ENCODE data around the gene KCNH2. TPM values are rescaled to one million over a fixed set of nuclear protein-coding genes. Genes with fewer than 3 reads are reported as not detected.

Gene KCNH2
- total RNA-seq, 1 donor from 2014 or later, result 2.1 TPM

DNA sequence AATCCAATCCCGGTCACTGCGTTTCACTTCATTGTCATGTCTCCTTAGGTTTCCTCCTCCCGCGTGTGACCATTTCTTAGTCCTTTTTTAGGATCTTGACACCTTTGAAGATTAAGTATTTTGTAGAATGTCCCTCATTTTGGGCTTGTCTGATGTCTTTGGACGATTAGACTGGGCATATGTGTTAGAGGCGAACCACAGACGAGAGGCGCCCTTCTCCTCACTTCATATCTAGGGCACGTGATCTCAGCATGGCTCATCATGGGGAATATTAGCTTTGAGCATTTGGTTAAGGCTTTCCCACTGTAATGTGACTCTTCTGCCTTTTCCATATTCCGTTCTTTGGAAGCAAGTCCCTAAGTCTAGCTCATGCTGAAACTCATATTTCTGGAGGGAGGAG lies 59.0 kb downstream of the KCNH2 start:
- TF ChIP-seq, protein P1, sequence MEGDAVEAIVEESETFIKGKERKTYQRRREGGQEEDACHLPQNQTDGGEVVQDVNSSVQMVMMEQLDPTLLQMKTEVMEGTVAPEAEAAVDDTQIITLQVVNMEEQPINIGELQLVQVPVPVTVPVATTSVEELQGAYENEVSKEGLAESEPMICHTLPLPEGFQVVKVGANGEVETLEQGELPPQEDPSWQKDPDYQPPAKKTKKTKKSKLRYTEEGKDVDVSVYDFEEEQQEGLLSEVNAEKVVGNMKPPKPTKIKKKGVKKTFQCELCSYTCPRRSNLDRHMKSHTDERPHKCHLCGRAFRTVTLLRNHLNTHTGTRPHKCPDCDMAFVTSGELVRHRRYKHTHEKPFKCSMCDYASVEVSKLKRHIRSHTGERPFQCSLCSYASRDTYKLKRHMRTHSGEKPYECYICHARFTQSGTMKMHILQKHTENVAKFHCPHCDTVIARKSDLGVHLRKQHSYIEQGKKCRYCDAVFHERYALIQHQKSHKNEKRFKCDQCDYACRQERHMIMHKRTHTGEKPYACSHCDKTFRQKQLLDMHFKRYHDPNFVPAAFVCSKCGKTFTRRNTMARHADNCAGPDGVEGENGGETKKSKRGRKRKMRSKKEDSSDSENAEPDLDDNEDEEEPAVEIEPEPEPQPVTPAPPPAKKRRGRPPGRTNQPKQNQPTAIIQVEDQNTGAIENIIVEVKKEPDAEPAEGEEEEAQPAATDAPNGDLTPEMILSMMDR (IDR thresholded peaks at IDR 0.05; ENCODE audit: insufficient read depth, low read length, poor library complexity, severe bottlenecking), result no peak
- no peak overlapping the region for H3K4me3 ChIP-seq (ENCODE audit: low read depth, low read length)
- H3K36me3 ChIP-seq (ENCODE audit: control insufficient read depth, insufficient read depth, low read length), result no peaks in the 10 kb centered on the region
- H3K27me3 ChIP-seq (ENCODE audit: control insufficient read depth, insufficient read depth, low read length), result peaks cover 10% of the 10 kb centered on the region
- no peak for DNase-seq (ENCODE audit: low read depth)

DNA sequence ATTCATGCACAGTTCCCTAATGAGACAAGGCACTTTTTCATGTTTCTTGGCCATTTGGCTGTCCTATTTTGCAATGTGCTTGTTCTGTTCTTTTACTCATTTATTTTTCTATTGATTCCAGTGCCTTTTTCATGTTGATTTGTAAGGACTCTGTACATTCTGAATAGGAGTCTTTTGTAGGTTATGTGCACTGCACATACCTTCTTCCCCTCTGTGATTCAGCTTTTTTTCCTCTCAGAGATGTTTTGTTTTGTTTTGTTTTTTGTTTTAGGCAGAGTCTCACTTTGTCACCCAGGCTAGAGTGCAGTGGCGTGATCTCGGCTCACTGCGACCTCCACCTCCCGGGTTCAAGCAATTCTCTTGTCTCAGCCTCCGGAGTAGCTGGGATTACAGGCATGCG lies 59.7 kb downstream of the KCNH2 start:
- Histone ChIP-seq H3K4me3 (ENCODE audit: low read depth, low read length) (no peak overlapping the region), H3K36me3 (ENCODE audit: control insufficient read depth, insufficient read depth, low read length) (no peaks in the 10 kb centered on the region), H3K27me3 (ENCODE audit: control insufficient read depth, insufficient read depth, low read length) (peaks cover 10% of the 10 kb centered on the region)
- no peak for DNase-seq (ENCODE audit: low read depth)
- TF ChIP-seq, protein P1 (IDR thresholded peaks at IDR 0.05; ENCODE audit: insufficient read depth, low read length, poor library complexity, severe bottlenecking), result no peak

DNA sequence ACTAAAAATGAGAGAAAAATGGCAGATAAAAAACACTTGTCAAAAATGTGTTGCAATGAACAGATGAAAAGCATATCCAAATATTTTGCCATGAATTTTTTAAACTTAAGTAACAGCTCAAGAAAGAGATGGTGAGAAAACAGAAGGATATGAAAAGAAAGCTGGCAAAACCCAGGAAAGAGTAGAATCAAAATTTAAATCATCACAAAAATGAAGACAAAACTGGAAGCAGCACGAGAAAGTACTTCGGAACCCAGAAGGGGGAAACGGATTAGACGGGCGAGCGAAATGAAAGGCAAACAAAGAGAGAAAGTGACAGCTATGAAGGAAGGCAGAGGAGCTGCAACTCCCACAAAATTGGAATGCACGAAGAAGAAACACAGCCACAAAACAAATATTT lies 60.2 kb downstream of the KCNH2 start:
- Histone ChIP-seq H3K27me3 (ENCODE audit: control insufficient read depth, insufficient read depth, low read length) (peaks cover 12% of the 10 kb centered on the region), H3K4me3 (ENCODE audit: low read depth, low read length) (no peak overlapping the region), H3K36me3 (ENCODE audit: control insufficient read depth, insufficient read depth, low read length) (no peaks in the 10 kb centered on the region)
- no peak for DNase-seq (ENCODE audit: low read depth)
- TF ChIP-seq, protein P1 (IDR thresholded peaks at IDR 0.05; ENCODE audit: insufficient read depth, low read length, poor library complexity, severe bottlenecking), result no peak

DNA sequence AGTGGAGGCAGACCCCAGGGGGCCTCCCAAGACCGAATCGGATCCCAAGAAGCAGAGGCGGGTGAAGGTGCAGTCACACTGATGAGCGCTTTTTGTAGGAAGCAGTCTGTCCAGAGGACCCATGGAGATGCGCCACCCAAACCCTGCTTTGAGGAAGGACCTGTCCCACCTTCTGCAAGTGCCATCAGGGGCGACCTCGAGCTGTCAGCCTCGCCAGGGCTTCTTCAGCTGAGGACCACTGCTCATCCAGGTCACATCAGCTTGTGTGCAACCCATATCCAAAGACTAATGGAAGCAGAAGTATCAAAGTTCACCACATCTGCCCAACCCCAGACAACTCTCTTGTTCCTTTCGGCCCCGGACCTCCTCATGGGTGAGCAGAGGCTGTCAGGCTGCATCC lies 61.5 kb downstream of the KCNH2 start:
- Histone ChIP-seq H3K36me3 (ENCODE audit: control insufficient read depth, insufficient read depth, low read length) (no peaks in the 10 kb centered on the region), H3K27me3 (ENCODE audit: control insufficient read depth, insufficient read depth, low read length) (peaks cover 12% of the 10 kb centered on the region), H3K4me3 (ENCODE audit: low read depth, low read length) (no peak overlapping the region)
- no peak for DNase-seq (ENCODE audit: low read depth)
- TF ChIP-seq, protein P1 (IDR thresholded peaks at IDR 0.05; ENCODE audit: insufficient read depth, low read length, poor library complexity, severe bottlenecking), result no peak

DNA sequence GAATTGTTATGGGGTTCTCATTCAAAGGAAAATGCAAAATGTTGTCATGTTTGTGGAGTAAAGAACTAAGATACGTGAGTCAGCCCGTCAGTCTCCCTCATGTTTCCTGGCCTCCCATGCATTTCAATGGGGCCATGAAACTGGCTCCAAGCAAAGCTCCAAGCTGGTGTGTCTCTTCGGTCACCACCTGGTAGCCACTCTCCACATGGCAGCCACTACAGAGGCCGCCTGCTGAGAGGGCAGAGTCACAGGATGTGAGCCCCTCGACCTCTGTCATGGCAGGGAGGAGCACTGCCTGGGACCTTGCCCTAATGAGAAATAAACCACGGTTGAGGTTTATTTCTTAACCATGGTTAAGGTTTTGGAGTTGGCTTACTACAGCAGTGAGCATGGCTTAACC lies 63.2 kb downstream of the KCNH2 start:
- no peaks in the 10 kb centered on the region for H3K36me3 ChIP-seq (ENCODE audit: control insufficient read depth, insufficient read depth, low read length)
- no peak overlapping the region for H3K4me3 ChIP-seq (ENCODE audit: low read depth, low read length)
- TF ChIP-seq, protein P1 (IDR thresholded peaks at IDR 0.05; ENCODE audit: insufficient read depth, low read length, poor library complexity, severe bottlenecking), result no peak
- H3K27me3 ChIP-seq (ENCODE audit: control insufficient read depth, insufficient read depth, low read length), result peaks cover 14% of the 10 kb centered on the region
- DNase-seq (ENCODE audit: low read depth), result no peak

DNA sequence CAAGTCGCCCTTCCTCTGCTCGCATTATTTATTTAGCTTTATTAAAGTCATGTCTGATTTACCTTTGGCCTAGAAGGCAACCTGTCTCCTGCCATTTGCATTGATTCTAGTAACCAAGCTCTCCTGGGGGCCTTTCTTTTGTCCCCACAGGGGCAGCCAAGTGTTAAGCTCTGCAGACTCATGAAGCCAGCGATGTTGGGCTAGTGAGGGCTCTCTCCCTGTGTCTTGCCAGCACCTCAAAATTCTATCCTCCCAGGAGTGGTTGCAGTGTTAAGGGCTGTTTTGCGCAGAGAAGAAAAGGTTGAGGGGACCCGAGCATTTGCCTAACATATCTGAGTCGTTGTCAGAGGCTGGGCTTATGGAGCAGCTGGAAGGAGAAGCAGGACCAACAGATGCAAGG lies 63.9 kb downstream of the KCNH2 start:
- no peak overlapping the region for H3K4me3 ChIP-seq (ENCODE audit: low read depth, low read length)
- TF ChIP-seq, protein P1 (IDR thresholded peaks at IDR 0.05; ENCODE audit: insufficient read depth, low read length, poor library complexity, severe bottlenecking), result no peak
- peaks cover 13% of the 10 kb centered on the region for H3K27me3 ChIP-seq (ENCODE audit: control insufficient read depth, insufficient read depth, low read length)
- no peaks in the 10 kb centered on the region for H3K36me3 ChIP-seq (ENCODE audit: control insufficient read depth, insufficient read depth, low read length)
- DNase-seq (ENCODE audit: low read depth), result no peak

Measured in kidney epithelial cell (primary cell).